Right ventricle myocardium superior (tissue), 1 donor: ENCODE measurements around the gene KCNK13. TPM values are rescaled to one million over a fixed set of nuclear protein-coding genes. Genes with fewer than 3 reads are reported as not detected.
"Not testable (repeated sequence)": the region's sequence is repeated elsewhere in the genome, so short reads cannot be mapped to it uniquely, and the experiment has no call there.

Source experiments
- ATAC-seq: fragments of 200-7000 bp; cut with Tn5 transposase; one replicate; pipeline ENCODE4 v1.9.1; 2020; ENCODE audit warnings: mild to moderate bottlenecking; ENCODE audit not compliant: poor library complexity
- DNase-seq: peaks from one replicate; pipeline ENCODE4 v3.0.0-alpha.2; 2020
- intact Hi-C: fragments of 100-400 bp; cut with DNase I; formaldehyde crosslinking; loops from one replicate; pipeline ENCODE4 v1.11.2; 2022
- total RNA-seq: library from RNA; stranded (reverse); fragmentation: NEBNext Ultra II Directional; extraction: Animal tissue kit (Norgen Biotek cat#: 25700); gene quantifications from one replicate; pipeline ENCODE4 v1.2.1, GENCODE V29; 2021
- donor health status: DM: no; HTN: yes; CAD: no; lungs with severe emphysema.

Gene KCNK13
- total RNA-seq, 1 donor from 2014 or later: 4.7 TPM

DNA sequence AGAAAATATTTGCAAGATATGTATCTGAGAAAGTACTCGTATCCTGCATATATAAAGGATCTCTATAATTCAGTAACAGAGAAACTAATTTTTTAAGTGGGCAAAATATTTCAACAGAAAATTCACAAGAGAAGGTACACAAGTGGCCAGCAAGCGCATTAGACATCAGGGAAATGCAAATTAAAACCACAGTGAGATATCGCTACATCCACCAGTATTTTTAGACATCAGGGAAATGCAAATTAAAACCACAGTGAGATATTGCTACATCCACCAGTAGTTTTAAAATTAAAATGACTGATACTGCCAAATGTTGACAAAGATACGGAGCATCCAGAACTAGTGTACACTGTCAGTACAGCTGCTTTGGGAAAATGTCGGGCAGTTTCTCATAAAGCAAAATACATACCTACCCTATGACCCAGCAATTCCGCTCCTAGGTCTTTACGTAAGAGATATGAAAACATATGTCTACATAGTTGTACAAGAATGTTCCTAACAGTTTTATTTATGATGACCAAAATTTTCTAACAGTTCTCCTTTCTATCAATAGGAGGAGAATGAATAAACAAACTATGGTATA is 2.8 kb upstream of the KCNK13 start:
- ATAC-seq (no peak), DNase-seq (no peak)
- intact Hi-C loops: no loop called here

DNA sequence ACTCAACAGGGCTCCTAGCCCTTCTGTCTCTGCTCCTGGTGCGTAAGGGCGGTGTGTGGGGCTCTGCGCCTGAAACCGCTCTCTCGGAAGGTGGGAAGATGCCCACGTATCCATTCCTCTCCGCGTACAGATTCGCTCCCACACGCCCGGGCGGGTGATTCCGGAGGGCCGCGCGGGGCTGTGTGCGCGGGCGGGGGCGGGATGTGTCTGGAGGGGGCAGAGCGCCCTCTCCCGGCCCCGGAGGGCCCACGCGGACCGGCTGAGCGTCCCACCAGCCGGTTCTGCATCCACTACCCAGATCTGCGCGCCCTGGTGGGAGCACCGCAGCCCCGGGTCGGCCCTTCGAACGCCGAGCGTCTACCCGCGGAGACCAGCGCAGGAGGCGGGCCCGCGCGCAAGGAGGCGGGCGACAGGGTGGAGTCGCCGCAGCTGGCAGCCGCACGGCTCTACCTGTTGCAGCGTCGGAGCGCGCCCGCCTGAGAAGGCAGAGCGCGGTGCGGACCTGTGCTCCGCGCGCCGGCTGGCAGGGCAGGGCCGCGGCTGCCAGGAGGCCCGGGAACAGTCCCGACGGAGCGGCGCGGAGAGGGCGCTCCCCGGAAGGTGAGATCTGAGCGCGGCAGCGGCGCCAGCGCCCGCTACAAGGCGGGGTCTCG is 1.4 kb upstream of the KCNK13 start:
- ATAC-seq: peak; percentile 90
- intact Hi-C loops: no loop called here
- peak; percentile 60 for DNase-seq

DNA sequence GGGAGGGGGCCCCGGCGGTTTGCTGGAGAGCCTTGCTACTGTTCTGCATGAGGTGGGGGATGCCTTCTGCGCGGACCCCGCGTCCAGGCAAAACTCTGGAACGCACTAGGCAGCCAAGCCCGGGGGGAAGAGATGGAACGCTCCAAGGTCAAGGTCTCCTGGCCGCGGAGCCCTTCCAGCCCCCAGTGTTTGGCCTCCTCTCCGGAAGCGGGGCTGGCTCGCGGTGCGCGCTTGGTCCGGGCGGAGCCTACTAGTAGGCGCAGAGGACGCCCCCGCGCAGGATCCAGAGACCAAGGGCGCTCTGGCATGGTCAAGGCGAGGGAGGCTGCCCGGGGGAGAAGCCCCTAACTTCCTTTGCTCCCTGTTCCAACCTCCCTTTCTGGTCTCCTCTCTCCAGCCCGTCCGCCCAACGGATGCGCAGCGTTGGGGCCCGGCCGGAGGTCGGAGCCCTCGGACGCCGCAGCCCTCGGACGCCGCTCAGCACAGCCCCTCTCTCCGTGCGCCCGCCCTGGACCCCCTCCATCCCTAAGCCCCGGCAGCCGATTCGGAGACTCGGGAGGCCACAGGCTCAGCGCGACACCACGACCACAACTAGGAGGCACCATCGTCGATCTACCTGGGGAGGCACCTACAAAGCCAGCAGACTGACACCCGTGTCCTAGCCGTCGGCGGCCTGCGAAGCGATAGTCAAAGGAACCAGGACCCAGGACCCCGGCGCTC is 669 bp upstream of the KCNK13 start:
- ATAC-seq (peak; percentile 68), DNase-seq (peak; percentile 49)
- intact Hi-C loops: no loop called here

DNA sequence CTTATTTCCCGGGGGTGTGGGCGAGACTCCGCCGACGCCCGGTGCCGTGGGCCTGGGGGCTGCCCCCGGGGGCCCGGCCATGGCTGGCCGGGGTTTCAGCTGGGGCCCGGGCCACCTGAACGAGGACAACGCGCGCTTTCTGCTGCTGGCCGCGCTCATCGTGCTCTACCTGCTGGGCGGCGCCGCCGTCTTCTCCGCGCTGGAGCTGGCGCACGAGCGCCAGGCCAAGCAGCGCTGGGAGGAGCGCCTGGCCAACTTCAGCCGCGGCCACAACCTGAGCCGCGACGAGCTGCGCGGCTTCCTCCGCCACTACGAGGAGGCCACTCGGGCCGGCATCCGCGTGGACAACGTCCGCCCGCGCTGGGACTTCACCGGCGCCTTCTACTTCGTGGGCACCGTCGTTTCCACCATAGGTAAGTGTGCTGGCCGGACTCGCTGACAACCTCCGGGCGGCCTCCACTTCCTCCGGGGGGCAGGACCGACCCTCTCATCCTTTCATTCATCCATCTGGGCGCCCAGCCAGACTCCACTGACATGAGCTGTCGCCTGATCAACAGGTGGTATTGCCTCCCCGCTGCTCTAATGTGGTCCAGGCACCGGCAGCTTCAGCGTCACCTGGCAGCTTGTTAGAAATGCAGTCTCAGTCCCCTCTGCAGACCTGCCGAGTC is 467 bp downstream of the KCNK13 start:
- ATAC-seq (peak; percentile 53), DNase-seq (no peak)
- intact Hi-C loops: no loop called here

GRCh38 chr14:90062822-90063539 is 1.2 kb downstream of the KCNK13 start:
- DNase-seq (no peak), ATAC-seq (no peak)
- intact Hi-C loops: no loop called here

DNA sequence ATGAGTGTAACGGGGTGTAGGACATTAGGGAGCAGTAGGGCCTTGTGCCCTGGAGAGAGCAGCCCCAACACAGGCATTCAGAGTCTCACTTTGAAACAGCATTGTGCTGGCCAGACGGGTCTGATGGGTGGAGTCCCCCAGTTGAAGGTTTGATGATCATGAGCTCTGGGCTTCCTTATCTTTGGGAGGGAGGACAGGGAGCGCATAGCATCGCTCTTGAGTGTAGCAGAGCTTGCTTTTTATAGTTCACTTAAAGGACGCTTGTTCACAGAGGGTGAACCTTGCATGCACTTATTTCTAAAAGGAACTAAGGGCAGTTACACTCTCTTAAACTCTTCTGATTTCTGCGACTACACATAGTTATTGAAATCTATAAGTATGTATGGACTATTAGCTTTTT is 10.6 kb downstream of the KCNK13 start:
- intact Hi-C loops: no loop called here
- no peak for DNase-seq
- peak; percentile 95 for ATAC-seq

- intact Hi-C loops: no loop called here
- ATAC-seq: no peak
- DNase-seq: no peak
Observed at GRCh38 chr14:90079576-90079975, 17.8 kb downstream of the KCNK13 start.

DNA sequence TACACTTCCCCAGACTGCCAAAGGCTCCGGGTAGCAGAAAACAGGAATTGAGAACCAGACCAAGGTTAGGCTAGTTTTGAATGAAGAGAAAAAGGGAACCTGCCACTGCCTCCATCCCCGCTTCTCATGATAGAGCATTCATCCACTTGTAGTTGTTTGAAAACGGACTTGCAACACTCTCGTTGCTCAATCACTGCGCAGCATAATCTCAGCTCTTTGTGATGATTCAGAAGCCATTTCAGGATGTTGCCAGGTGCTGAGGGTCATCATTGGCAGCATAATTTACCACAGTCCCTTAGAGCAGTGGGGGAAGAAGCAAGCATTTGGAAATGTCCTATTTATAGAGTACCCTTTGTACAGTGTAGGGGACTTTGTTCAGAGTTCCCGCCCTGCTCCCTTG is 25.6 kb downstream of the KCNK13 start:
- DNase-seq (peak; percentile 46), ATAC-seq (peak; percentile 93)
- intact Hi-C loops: no loop called here

GRCh38 chr14:90088176-90088575 is 26.4 kb downstream of the KCNK13 start:
- no peak for DNase-seq
- ATAC-seq: no peak
- intact Hi-C loops: no loop called here

DNA sequence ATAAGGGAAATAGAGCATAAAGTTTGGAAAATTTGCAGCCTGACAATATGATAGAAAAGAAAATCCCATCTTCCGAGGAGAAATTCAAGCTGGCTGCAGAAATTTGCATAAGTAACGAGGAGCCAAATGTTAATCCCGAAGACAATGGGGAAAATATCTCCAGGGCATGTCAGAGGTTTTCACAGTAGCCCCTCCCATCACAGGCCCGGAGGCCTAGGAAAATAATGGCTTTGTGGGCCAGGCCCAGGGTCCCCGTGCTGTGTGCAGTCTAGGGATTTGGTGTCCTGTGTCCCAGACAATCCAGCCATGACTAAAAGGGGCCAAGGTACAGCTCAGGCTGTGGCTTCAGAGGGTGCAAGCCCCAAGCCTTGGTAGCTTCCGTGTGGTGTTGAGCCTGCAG is 27.7 kb downstream of the KCNK13 start:
- DNase-seq, intact Hi-C loops, ATAC-seq: not testable (repeated sequence)

DNA sequence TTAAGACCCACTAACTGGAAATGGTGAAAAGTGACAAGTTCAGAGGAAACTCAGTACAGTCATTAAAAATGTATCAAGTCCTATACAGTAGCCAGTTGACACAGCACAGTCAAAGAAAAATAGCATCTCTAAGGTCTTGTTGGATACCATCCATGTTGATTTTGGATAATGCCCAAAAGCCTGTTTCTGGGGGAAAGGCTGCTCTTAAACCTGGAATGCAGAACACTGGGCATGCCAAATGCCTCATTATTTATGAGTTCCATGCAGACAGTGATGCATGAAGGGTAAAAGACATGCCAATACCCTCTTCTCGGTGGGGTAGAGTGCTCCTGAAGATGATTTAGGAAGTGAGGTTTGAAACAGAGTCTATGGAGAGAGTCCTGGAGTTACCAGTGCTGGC is 29.6 kb downstream of the KCNK13 start:
- DNase-seq: no peak
- peak; percentile 68 for ATAC-seq
- intact Hi-C loops: no loop called here

GRCh38 chr14:90093942-90094595 is 32.3 kb downstream of the KCNK13 start:
- intact Hi-C loops: no loop called here
- ATAC-seq: no peak
- no peak for DNase-seq

DNA sequence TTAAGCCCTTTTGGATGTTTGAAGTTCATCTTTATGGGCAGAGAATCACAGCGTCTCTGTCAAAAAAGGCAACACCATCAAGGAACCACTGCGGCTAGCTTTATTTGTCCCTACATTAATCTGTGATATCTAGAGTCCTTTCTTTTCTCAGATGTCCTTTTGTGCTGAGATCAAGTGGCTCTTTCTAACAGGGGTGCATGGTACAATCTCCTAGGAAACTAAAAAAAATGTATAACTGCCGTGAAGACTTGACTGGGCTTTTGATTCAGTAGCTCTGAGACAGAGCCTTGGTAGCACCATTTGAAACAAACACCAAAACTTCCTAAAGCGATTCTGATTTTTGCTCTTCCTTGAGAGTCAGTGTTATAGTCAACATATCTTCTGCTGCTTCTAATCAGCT is 33.3 kb downstream of the KCNK13 start:
- ATAC-seq (no peak), DNase-seq (no peak)
- intact Hi-C loops: no loop called here

- ATAC-seq (no peak), DNase-seq (no peak)
Observed at GRCh38 chr14:90096566-90096965, 34.8 kb downstream of the KCNK13 start.

DNA sequence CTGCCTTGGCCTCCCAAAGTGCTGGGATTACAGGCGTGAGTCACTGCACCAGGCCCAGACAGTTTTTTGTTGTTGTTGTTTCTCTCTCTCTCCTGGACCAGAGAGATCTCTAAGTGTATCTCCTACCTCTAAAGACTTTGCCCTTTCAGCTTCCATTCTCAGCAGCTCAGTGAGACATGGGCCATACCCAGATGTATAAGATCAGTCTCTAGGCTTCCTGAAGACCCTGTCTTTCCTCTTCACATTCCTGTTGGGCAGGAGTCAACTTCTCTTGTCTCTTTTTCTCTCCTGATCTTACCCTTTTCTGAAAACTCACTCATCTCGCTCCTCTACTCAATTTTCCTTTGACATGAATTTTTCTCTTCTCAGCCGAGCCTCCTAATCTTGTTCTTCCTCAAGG is 42.0 kb downstream of the KCNK13 start:
- ATAC-seq (no peak), DNase-seq (no peak)
- intact Hi-C loops: no loop called here

More at GRCh38 chr14:90096566-90096965, 34.8 kb downstream of the KCNK13 start:
- intact Hi-C loops: no loop called here

DNA sequence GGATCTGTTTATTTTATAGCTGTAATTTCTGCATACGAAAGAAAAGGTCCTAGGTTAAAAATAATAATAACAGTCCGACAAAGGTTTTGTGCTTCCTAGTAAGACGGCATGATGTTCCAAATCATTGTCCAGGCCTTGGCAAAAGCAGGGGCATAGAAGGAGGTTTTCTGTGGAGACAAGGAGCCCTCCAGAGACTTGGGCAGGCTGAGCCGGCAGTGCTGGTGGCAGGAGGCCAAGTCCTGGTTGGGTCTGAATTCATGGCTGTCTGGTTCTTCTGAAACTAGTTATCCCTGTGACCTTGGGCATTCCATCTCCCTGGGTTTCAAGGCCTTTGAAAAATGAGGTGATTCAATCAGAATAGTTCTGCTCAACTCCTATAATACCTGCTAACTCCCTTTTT is 44.0 kb downstream of the KCNK13 start:
- intact Hi-C loops: no loop called here
- ATAC-seq (peak; percentile 48), DNase-seq (peak; percentile 67)

DNA sequence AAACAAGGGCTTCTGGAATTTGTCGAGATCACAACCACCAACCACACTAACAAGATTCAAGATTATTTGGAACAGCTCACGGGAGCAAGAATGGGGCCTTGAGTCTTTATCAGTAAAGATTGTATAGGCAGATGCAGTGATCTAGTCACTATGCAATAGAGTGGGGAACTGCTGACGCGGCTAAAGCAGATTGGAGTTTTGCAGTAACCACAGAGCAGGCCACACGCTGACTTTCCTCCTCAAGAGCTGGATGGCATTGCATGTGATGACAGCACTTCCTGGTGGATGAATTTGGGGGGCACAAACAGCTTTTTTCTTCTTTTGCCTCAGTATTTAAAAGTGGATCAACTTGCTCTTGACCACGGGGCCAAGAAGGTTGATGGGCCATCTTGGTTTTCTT is 46.0 kb downstream of the KCNK13 start:
- ATAC-seq (no peak), DNase-seq (no peak)
- intact Hi-C loops: no loop called here

DNA sequence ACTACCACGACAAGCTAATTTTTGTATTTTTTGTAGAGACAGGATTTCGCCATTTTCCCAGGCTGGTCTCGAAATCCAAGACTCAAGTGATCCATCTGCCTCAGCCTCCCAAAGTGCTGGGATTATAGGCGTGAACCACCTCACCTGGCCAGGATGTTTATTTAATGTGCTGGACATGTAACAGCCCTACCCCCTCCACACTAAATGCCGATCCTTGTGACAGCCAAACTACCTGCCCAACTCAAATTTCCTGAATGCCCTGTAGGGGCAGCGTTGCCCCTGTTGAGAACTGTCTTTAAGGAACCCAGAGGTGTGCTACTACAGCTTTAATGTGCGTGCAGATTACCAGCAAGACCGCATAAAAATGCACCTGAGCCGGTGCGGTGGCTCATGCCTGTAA is 48.1 kb downstream of the KCNK13 start:
- intact Hi-C loops: no loop called here
- ATAC-seq: no peak
- DNase-seq: no peak
